PC-9 (cell line): Measurements from ENCODE around the gene PEPD.

Source experiments
- EZH2 ChIP-seq: fragments of 200-600 bp; sonication (generic); IDR thresholded peaks from 2 replicates; pipeline ENCODE4 v1.8.0; 2017; ENCODE audit warnings: antibody characterized with exemption, low read depth
- TF ChIP-seq, protein P1 (sequence below): fragments of 200-600 bp; sonication (generic); conservative IDR thresholded peaks from 2 replicates; pipeline ENCODE4 v1.6.1; 2017; ENCODE audit warnings: mixed run types, antibody characterized with exemption, mild to moderate bottlenecking, moderate library complexity

- TF ChIP-seq, protein P1, sequence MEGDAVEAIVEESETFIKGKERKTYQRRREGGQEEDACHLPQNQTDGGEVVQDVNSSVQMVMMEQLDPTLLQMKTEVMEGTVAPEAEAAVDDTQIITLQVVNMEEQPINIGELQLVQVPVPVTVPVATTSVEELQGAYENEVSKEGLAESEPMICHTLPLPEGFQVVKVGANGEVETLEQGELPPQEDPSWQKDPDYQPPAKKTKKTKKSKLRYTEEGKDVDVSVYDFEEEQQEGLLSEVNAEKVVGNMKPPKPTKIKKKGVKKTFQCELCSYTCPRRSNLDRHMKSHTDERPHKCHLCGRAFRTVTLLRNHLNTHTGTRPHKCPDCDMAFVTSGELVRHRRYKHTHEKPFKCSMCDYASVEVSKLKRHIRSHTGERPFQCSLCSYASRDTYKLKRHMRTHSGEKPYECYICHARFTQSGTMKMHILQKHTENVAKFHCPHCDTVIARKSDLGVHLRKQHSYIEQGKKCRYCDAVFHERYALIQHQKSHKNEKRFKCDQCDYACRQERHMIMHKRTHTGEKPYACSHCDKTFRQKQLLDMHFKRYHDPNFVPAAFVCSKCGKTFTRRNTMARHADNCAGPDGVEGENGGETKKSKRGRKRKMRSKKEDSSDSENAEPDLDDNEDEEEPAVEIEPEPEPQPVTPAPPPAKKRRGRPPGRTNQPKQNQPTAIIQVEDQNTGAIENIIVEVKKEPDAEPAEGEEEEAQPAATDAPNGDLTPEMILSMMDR = no peak
- TF ChIP-seq EZH2 = no peak
These were observed 62.1 kb downstream of the PEPD start for GRCh38 chr19:33459222-33460090.
